ENCODE results near the gene MYL3.

GRCh38 chr3:46830801-46831200, 32.4 kb downstream of the MYL3 start:
- TF ChIP-seq YY1 (IDR thresholded peaks at IDR 0.05; ENCODE audit: insufficient read depth, insufficient read length) (no peak), ZNF274 (IDR thresholded peaks at IDR 0.05; ENCODE audit: low read depth, low read length) (no peak)
